ENCODE data around the gene JARID2. TPM values are rescaled to one million over a fixed set of nuclear protein-coding genes. Genes with fewer than 3 reads are reported as not detected.

JARID2 gene
- total RNA-seq, 1 donor from 2014 or later = 7.5 TPM

GRCh38 chr6:15515660-15516375, 269.9 kb downstream of the JARID2 start:
- no peak for DNase-seq (ENCODE audit: low read depth, low spot score)

GRCh38 chr6:15516378-15516777, 270.5 kb downstream of the JARID2 start:
- DNase-seq (ENCODE audit: low read depth, low spot score) = no peak

GRCh38 chr6:15516923-15517560, 271.2 kb downstream of the JARID2 start:
- DNase-seq (ENCODE audit: low read depth, low spot score) = no peak

GRCh38 chr6:15517600-15517999, 271.7 kb downstream of the JARID2 start:
- no peak for DNase-seq (ENCODE audit: low read depth, low spot score)

GRCh38 chr6:15518057-15518456, 272.2 kb downstream of the JARID2 start:
- no peak for DNase-seq (ENCODE audit: low read depth, low spot score)

GRCh38 chr6:15518878-15519277, 273.0 kb downstream of the JARID2 start:
- DNase-seq (ENCODE audit: low read depth, low spot score) = no peak

GRCh38 chr6:15519681-15520080, 273.8 kb downstream of the JARID2 start:
- no peak for DNase-seq (ENCODE audit: low read depth, low spot score)

GRCh38 chr6:15520626-15521203, 274.8 kb downstream of the JARID2 start:
- DNase-seq (ENCODE audit: low read depth, low spot score) = no peak

- DNase-seq (ENCODE audit: low read depth, low spot score) = no peak
Observed at GRCh38 chr6:15521582-15521981, 275.7 kb downstream of the JARID2 start.

GRCh38 chr6:15522026-15522425, 276.2 kb downstream of the JARID2 start:
- DNase-seq (ENCODE audit: low read depth, low spot score) = no peak

- DNase-seq (ENCODE audit: low read depth, low spot score) = no peak
Observed at GRCh38 chr6:15522427-15522826, 276.6 kb downstream of the JARID2 start.

- DNase-seq (ENCODE audit: low read depth, low spot score) = no peak
Observed at GRCh38 chr6:15522856-15523529, 277.1 kb downstream of the JARID2 start.

GRCh38 chr6:15523679-15524630, 278.1 kb downstream of the JARID2 start:
- DNase-seq (ENCODE audit: low read depth, low spot score) = no peak

GRCh38 chr6:15524861-15525401, 279.1 kb downstream of the JARID2 start:
- DNase-seq (ENCODE audit: low read depth, low spot score) = no peak

GRCh38 chr6:15526212-15526701, 280.4 kb downstream of the JARID2 start:
- no peak for DNase-seq (ENCODE audit: low read depth, low spot score)

GRCh38 chr6:15527838-15528617, 282.2 kb downstream of the JARID2 start:
- DNase-seq (ENCODE audit: low read depth, low spot score) = no peak

GRCh38 chr6:15528870-15529269, 283.0 kb downstream of the JARID2 start:
- no peak for DNase-seq (ENCODE audit: low read depth, low spot score)

- no peak for DNase-seq (ENCODE audit: low read depth, low spot score)
Observed at GRCh38 chr6:15530411-15530810, 284.5 kb downstream of the JARID2 start.

- no peak for DNase-seq (ENCODE audit: low read depth, low spot score)
Observed at GRCh38 chr6:15531973-15532372, 286.1 kb downstream of the JARID2 start.
